Measurements from ENCODE around the gene UTP3. TPM values are rescaled to one million over a fixed set of nuclear protein-coding genes. Genes with fewer than 3 reads are reported as not detected.

Gene UTP3
- total and polyA plus RNA-seq, 7 experiments from 2014 or later, result 11.3 to 44.9 (median 23.2) TPM

- no peak for ATAC-seq
- Histone ChIP-seq H3K27me3 (ENCODE audit: control insufficient read depth in 2 of 2, insufficient read depth in 2 of 2, low read length in 2 of 2) (no peaks in the 10 kb centered on the region), H3K36me3 (ENCODE audit: control insufficient read depth in 2 of 3, insufficient read depth in 3 of 3, low read length in 3 of 3) (no peaks in the 10 kb centered on the region), H3K27ac (ENCODE audit: low read depth, low read length) (no peak overlapping the region), H3K4me1 (ENCODE audit: control insufficient read depth in 2 of 2, insufficient read depth in 2 of 2, low read length in 2 of 2) (peaks cover 0 to 17% of the 10 kb centered on the region in 2 donors), H3K9me3 (ENCODE audit: control insufficient read depth in 2 of 3, low read length in 3 of 3) (no peaks in the 10 kb centered on the region), H3K4me3 (ENCODE audit: low read length) (no peak overlapping the region)
- CTCF ChIA-PET, result interaction anchor here (0.6 kb wide), 1 partner anchor 24 kb away, joined by 3 read pairs; the partner anchor contains the start of gene UTP3
- POLR2A ChIA-PET, result interaction anchor here (1.2 to 1.9 kb wide), 3 partner anchors 10 to 22 kb away, joined by 4 to 11 read pairs (median 5); partner anchors contain the start of gene RUFY3
- peaks cover 22 to 64% (median 44%) of the 10 kb centered on the region in 7 donors for H3K4me1 Mint-ChIP-seq
- no peaks in the 10 kb centered on the region for H3K36me3 Mint-ChIP-seq
- intact Hi-C loops (cut with micrococcal nuclease), result loop anchor here in 1 of 2 donors (1.0 kb wide), 1 partner anchor 10 kb away; no protein-coding TSS in a partner anchor
- H3K27me3 Mint-ChIP-seq, result no peaks in the 10 kb centered on the region
- H3K27ac Mint-ChIP-seq, result peak overlapping the region in 6 of 9 donors; percentile 1 to 65 (median 24)
- H3K4me3 Mint-ChIP-seq, result peak overlapping the region in 6 of 10 donors; percentile 21 to 58 (median 33)
- no peak for DNase-seq
- H3K9me3 Mint-ChIP-seq, result no peaks in the 10 kb centered on the region
Measured at GRCh38 chr4:70712150-70712549, 23.8 kb downstream of the UTP3 start.

- Mint-ChIP-seq H3K9me3 (no peaks in the 10 kb centered on the region), H3K36me3 (no peaks in the 10 kb centered on the region), H3K4me3 (peak overlapping the region in 4 of 10 donors; percentile 10 to 58 (median 28)), H3K27me3 (no peaks in the 10 kb centered on the region), H3K4me1 (peaks cover 22 to 60% (median 44%) of the 10 kb centered on the region in 7 donors), H3K27ac (peak overlapping the region in 1 of 9 donors; percentile 28)
- POLR2A ChIA-PET, result interaction anchor here (1.2 to 1.9 kb wide), 3 partner anchors 9 to 22 kb away, joined by 4 to 11 read pairs (median 5); partner anchors contain the start of gene RUFY3
- Histone ChIP-seq H3K4me3 (ENCODE audit: low read length) (no peak overlapping the region), H3K27ac (ENCODE audit: low read depth, low read length) (no peak overlapping the region), H3K4me1 (ENCODE audit: control insufficient read depth in 2 of 2, insufficient read depth in 2 of 2, low read length in 2 of 2) (peaks cover 0 to 14% of the 10 kb centered on the region in 2 donors), H3K9me3 (ENCODE audit: control insufficient read depth in 2 of 3, low read length in 3 of 3) (no peaks in the 10 kb centered on the region), H3K36me3 (ENCODE audit: control insufficient read depth in 2 of 3, insufficient read depth in 3 of 3, low read length in 3 of 3) (no peaks in the 10 kb centered on the region), H3K27me3 (ENCODE audit: control insufficient read depth in 2 of 2, insufficient read depth in 2 of 2, low read length in 2 of 2) (no peaks in the 10 kb centered on the region)
- ATAC-seq, result no peak
- no peak for DNase-seq
- intact Hi-C loops (cut with micrococcal nuclease), result loop anchor here in 1 of 2 donors (1.0 kb wide), 2 partner anchors 9 to 12 kb away; no protein-coding TSS in a partner anchor
- CTCF ChIA-PET, result interaction anchor here (0.6 kb wide), 1 partner anchor 24 kb away, joined by 3 read pairs; the partner anchor contains the start of gene UTP3
Measured at GRCh38 chr4:70712604-70713452, 24.5 kb downstream of the UTP3 start.

GRCh38 chr4:70713453-70714078 is 25.2 kb downstream of the UTP3 start:
- Histone ChIP-seq H3K36me3 (ENCODE audit: control insufficient read depth in 2 of 3, insufficient read depth in 3 of 3, low read length in 3 of 3) (no peaks in the 10 kb centered on the region), H3K27ac (ENCODE audit: low read depth, low read length) (no peak overlapping the region), H3K4me1 (ENCODE audit: control insufficient read depth in 2 of 2, insufficient read depth in 2 of 2, low read length in 2 of 2) (peaks cover 0 to 14% of the 10 kb centered on the region in 2 donors), H3K27me3 (ENCODE audit: control insufficient read depth in 2 of 2, insufficient read depth in 2 of 2, low read length in 2 of 2) (no peaks in the 10 kb centered on the region), H3K9me3 (ENCODE audit: control insufficient read depth in 2 of 3, low read length in 3 of 3) (no peaks in the 10 kb centered on the region), H3K4me3 (ENCODE audit: low read length) (no peak overlapping the region)
- Mint-ChIP-seq H3K4me3 (peak overlapping the region in 4 of 10 donors; percentile 16 to 42 (median 28)), H3K36me3 (no peaks in the 10 kb centered on the region), H3K27ac (peak overlapping the region in 3 of 9 donors; percentile 14 to 28 (median 16)), H3K27me3 (no peaks in the 10 kb centered on the region), H3K9me3 (no peaks in the 10 kb centered on the region), H3K4me1 (peaks cover 22 to 60% (median 44%) of the 10 kb centered on the region in 7 donors)
- DNase-seq (no peak), ATAC-seq (peak; percentile 76)
- ChIA-PET POLR2A (interaction anchor here (1.9 kb wide), 1 partner anchor 8 kb away, joined by 11 read pairs; the partner anchor contains the start of gene RUFY3), CTCF (interaction anchor here (0.6 kb wide), 1 partner anchor 214 kb away, joined by 3 read pairs; no protein-coding TSS in a partner anchor)
- intact Hi-C loops (cut with micrococcal nuclease), result loop anchor here in 1 of 2 donors (1.0 kb wide), 2 partner anchors 7 to 12 kb away; no protein-coding TSS in a partner anchor

- no peaks in the 10 kb centered on the region for H3K36me3 ChIP-seq (ENCODE audit: control insufficient read depth in 2 of 3, insufficient read depth in 3 of 3, low read length in 3 of 3)
- H3K9me3 ChIP-seq (ENCODE audit: control insufficient read depth in 2 of 3, low read length in 3 of 3), result no peaks in the 10 kb centered on the region
- Mint-ChIP-seq H3K36me3 (no peaks in the 10 kb centered on the region), H3K27ac (peak overlapping the region in 3 of 9 donors; percentile 14 to 39 (median 16)), H3K4me3 (peak overlapping the region in 3 of 10 donors; percentile 16 to 42 (median 23)), H3K4me1 (peaks cover 22 to 54% (median 41%) of the 10 kb centered on the region in 7 donors), H3K27me3 (no peaks in the 10 kb centered on the region), H3K9me3 (no peaks in the 10 kb centered on the region)
- CTCF ChIA-PET, result interaction anchor here (0.5 to 1.7 kb wide), 3 partner anchors 8 to 35 kb away, joined by 3 to 5 read pairs (median 3); no protein-coding TSS in a partner anchor
- H3K4me3 ChIP-seq (ENCODE audit: low read length), result no peak overlapping the region
- H3K27ac ChIP-seq (ENCODE audit: low read depth, low read length), result no peak overlapping the region
- POLR2A ChIA-PET, result interaction anchor here (0.5 to 2.1 kb wide), 3 partner anchors 8 to 20 kb away, joined by 4 to 13 read pairs (median 5); no protein-coding TSS in a partner anchor
- DNase-seq (no peak), ATAC-seq (peak; percentile 59)
- H3K4me1 ChIP-seq (ENCODE audit: control insufficient read depth in 2 of 2, insufficient read depth in 2 of 2, low read length in 2 of 2), result peaks cover 0 to 14% of the 10 kb centered on the region in 2 donors
- intact Hi-C loops (cut with micrococcal nuclease), result loop anchor here in 1 of 2 donors (1.0 kb wide), 1 partner anchor 8 kb away; no protein-coding TSS in a partner anchor
- H3K27me3 ChIP-seq (ENCODE audit: control insufficient read depth in 2 of 2, insufficient read depth in 2 of 2, low read length in 2 of 2), result no peaks in the 10 kb centered on the region
Measured at GRCh38 chr4:70714079-70714887, 26.0 kb downstream of the UTP3 start.

GRCh38 chr4:70715097-70715496 is 26.8 kb downstream of the UTP3 start:
- H3K4me1 Mint-ChIP-seq, result peaks cover 18 to 47% (median 33%) of the 10 kb centered on the region in 7 donors

More at GRCh38 chr4:70715097-70715496, 26.8 kb downstream of the UTP3 start:
- no peaks in the 10 kb centered on the region for H3K36me3 Mint-ChIP-seq
- peak overlapping the region in 1 of 9 donors; percentile 14 for H3K27ac Mint-ChIP-seq
- intact Hi-C loops (cut with micrococcal nuclease), result no loop called here
- no peaks in the 10 kb centered on the region for H3K9me3 Mint-ChIP-seq
- H3K9me3 ChIP-seq (ENCODE audit: control insufficient read depth in 2 of 3, low read length in 3 of 3), result no peaks in the 10 kb centered on the region
- no peak overlapping the region for H3K4me3 Mint-ChIP-seq
- ChIA-PET CTCF (interaction anchor here (1.0 to 1.7 kb wide), 2 partner anchors 8 to 9 kb away, joined by 3 to 5 read pairs; no protein-coding TSS in a partner anchor), POLR2A (interaction anchor here (0.5 to 2.1 kb wide), 3 partner anchors 9 to 19 kb away, joined by 4 to 13 read pairs (median 5); no protein-coding TSS in a partner anchor)
- no peak overlapping the region for H3K27ac ChIP-seq (ENCODE audit: low read depth, low read length)
- no peaks in the 10 kb centered on the region for H3K27me3 Mint-ChIP-seq
- no peak overlapping the region for H3K4me3 ChIP-seq (ENCODE audit: low read length)
- H3K4me1 ChIP-seq (ENCODE audit: control insufficient read depth in 2 of 2, insufficient read depth in 2 of 2, low read length in 2 of 2), result peaks cover 0 to 7% of the 10 kb centered on the region in 2 donors
- H3K27me3 ChIP-seq (ENCODE audit: control insufficient read depth in 2 of 2, insufficient read depth in 2 of 2, low read length in 2 of 2), result no peaks in the 10 kb centered on the region
- DNase-seq, result no peak
- ATAC-seq, result peak; percentile 37
- H3K36me3 ChIP-seq (ENCODE audit: control insufficient read depth in 2 of 3, insufficient read depth in 3 of 3, low read length in 3 of 3), result no peaks in the 10 kb centered on the region

All from naive thymus-derived CD4-positive, alpha-beta T cell (primary cell).